Measurements from ENCODE around the gene GAL3ST2.
"Not testable (repeated sequence)": the region's sequence is repeated elsewhere in the genome, so short reads cannot be mapped to it uniquely, and the experiment has no call there.

GAL3ST2 gene

DNA sequence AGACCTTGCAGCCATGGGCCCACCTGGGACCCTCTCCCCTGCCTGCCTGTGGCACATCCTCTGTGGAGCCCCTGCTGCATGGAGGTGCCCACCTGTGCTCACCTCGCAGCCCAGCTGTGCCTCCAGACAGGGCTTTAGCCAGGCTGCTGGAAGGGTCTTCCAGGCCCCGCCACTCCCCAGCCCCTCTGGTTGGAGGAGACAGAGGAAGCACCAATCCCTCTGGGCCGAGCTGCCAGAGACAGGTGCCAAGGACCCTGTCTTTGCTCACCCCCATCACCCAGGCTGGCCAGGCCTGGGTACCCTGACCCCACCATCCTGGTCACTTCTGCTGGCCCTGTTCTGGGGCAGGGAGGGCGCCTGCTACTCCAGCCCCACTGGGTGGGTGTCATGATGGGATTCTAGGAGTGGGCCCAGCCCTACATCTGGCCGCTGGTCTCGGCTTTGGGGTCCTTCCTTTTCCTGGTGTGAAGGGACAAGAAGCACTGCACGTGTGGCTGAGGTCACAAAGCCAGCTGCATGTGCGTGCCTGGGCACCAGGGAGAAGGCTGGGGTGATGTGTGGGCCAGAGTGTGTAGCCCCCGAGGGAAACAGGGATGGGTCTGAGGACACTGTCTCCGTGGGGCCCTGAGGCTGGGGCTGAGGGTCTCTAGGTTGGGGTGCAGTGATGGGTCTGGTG, 23.0 kb downstream of the GAL3ST2 start:
- Histone ChIP-seq H3K36me3 (ENCODE audit: control insufficient read depth, insufficient read depth, low read length) (no peaks in the 10 kb centered on the region), H3K9ac (ENCODE audit: low read depth, low read length) (no peak overlapping the region), H3K4me3 (ENCODE audit: low read depth, low read length) (no peak overlapping the region), H3K9me3 (ENCODE audit: control insufficient read depth, insufficient read depth, low read length) (no peaks in the 10 kb centered on the region), H3K27me3 (ENCODE audit: control insufficient read depth, insufficient read depth, low read length) (peaks cover 15% of the 10 kb centered on the region), H3K4me1 (ENCODE audit: control insufficient read depth, insufficient read depth, low read length) (peaks cover 3% of the 10 kb centered on the region)

DNA sequence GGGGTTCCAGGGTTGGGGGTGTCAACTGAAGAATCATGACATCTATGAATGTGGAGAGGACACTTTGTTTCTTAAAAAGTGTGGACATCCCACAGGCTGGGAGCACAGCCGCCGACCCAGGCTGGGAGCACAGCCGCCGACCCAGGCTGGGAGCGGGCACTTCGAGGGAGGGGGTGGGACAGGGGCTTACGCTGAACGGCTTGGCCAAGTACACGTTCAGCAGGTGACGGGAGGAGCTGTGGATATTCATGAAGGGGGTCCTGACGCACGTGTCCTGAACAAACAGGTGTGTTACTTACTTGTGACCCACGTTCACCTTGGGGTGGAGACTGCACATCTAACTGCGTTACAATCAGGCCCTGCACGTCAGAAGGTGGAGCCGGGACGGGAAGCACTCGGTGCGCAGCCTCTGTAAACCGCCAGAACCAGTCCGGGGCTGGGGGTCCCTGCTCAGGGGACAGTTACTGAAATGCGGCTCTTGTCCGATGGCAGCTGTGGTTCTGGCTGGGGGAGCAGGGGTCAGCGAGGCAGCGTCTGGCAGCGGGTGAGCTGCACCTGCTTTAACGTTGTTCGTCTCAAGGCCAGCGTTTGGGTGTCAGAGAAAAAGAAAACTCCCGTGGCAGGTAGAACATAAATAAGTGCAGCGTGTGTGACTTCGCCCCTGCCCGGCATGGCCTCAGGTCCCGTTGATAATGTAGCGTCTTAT, 23.7 kb downstream of the GAL3ST2 start:
- H3K9ac ChIP-seq (ENCODE audit: low read depth, low read length); H3K36me3 ChIP-seq (ENCODE audit: control insufficient read depth, insufficient read depth, low read length); H3K4me1 ChIP-seq (ENCODE audit: control insufficient read depth, insufficient read depth, low read length); H3K4me3 ChIP-seq (ENCODE audit: low read depth, low read length); H3K9me3 ChIP-seq (ENCODE audit: control insufficient read depth, insufficient read depth, low read length): not testable (repeated sequence)
- peaks cover 17% of the 10 kb centered on the region for H3K27me3 ChIP-seq (ENCODE audit: control insufficient read depth, insufficient read depth, low read length)

DNA sequence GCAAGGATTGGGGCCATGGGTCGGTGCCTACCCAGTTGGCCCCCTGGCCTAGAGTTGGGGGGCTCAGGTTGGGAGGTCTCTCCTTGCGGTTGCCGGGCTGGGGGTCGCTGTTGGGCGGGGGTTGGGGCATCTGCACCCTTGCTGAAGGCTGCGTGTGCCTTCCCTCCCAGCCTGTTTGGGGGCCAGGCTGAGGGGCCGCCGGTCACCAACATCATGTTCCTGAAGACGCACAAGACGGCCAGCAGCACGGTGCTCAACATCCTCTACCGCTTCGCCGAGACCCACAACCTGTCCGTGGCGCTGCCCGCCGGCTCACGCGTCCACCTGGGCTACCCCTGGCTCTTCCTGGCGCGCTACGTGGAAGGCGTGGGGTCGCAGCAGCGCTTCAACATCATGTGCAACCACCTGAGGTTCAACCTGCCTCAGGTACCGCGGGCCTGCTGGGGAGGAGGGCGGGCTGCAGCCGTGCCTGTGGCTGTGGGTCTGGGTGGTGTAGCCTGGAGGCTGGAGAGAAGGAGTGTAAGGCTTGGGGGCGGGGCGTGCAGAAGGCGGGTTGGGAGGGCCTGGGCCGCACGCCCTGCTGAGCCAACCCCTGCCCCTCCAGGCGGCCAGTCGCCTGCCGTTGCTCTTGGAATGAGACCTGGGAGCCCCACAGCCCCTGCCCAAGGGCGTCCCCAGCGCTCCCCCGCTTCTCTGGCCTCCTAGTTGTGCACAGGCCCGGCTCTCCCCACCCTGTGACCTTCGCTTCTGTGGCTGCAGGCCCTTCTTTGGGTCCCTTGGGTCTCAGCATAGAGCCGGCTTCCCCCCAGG, 25.2 kb downstream of the GAL3ST2 start:
- H3K4me3 ChIP-seq (ENCODE audit: low read depth, low read length) = no peak overlapping the region
- no peak overlapping the region for H3K9ac ChIP-seq (ENCODE audit: low read depth, low read length)
- no peaks in the 10 kb centered on the region for H3K9me3 ChIP-seq (ENCODE audit: control insufficient read depth, insufficient read depth, low read length)
- H3K4me1 ChIP-seq (ENCODE audit: control insufficient read depth, insufficient read depth, low read length) = peaks cover 6% of the 10 kb centered on the region
- no peaks in the 10 kb centered on the region for H3K36me3 ChIP-seq (ENCODE audit: control insufficient read depth, insufficient read depth, low read length)
- peaks cover 17% of the 10 kb centered on the region for H3K27me3 ChIP-seq (ENCODE audit: control insufficient read depth, insufficient read depth, low read length)

DNA sequence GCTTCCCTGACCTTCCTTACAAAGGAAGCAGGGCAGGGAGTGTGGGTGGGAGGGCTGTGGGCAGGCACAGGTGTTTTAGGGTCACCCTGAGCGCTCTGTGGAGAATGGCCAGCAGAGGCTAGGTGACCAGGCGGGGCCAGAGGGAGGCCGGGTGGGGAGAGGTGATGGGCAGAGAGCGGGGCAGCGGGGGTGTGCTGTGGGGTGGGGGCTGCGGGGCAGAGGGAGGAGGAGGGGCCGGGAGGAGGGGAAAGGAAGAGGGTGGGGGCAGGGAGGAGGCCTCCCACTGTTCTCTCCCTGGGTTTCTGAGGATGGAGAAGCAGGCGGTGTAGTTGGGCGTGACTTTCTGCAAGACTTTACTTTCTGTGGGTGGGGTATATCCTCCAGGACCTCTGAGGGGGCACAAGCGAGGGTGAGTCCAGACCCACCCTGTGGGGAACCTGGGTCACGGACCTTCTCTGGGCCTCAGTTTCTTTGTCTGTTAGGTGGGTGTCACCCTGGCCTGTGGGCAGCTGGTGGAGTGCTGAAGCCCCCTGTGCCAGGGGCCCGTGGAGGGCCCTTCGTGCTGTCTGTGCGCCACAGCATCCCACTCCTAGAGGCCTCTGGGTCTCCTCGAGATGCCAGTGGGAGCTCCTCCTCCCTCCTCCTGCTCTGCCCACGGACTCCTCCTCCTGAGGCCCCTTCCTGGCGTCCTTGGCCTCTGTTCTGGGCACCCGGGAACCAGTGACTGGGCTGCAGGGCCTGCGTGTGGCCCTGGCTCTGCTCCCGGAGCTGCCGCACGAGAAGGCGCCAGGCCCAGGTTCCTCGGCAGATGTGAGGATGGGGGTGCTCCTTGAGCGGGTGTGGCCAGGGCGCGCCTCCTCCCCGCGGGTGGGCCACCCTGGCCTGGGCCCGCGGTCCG, 26.0 kb downstream of the GAL3ST2 start:
- Histone ChIP-seq H3K9me3 (ENCODE audit: control insufficient read depth, insufficient read depth, low read length) (no peaks in the 10 kb centered on the region), H3K9ac (ENCODE audit: low read depth, low read length) (no peak overlapping the region), H3K4me1 (ENCODE audit: control insufficient read depth, insufficient read depth, low read length) (peaks cover 6% of the 10 kb centered on the region), H3K27me3 (ENCODE audit: control insufficient read depth, insufficient read depth, low read length) (peaks cover 17% of the 10 kb centered on the region), H3K4me3 (ENCODE audit: low read depth, low read length) (no peak overlapping the region), H3K36me3 (ENCODE audit: control insufficient read depth, insufficient read depth, low read length) (no peaks in the 10 kb centered on the region)

DNA sequence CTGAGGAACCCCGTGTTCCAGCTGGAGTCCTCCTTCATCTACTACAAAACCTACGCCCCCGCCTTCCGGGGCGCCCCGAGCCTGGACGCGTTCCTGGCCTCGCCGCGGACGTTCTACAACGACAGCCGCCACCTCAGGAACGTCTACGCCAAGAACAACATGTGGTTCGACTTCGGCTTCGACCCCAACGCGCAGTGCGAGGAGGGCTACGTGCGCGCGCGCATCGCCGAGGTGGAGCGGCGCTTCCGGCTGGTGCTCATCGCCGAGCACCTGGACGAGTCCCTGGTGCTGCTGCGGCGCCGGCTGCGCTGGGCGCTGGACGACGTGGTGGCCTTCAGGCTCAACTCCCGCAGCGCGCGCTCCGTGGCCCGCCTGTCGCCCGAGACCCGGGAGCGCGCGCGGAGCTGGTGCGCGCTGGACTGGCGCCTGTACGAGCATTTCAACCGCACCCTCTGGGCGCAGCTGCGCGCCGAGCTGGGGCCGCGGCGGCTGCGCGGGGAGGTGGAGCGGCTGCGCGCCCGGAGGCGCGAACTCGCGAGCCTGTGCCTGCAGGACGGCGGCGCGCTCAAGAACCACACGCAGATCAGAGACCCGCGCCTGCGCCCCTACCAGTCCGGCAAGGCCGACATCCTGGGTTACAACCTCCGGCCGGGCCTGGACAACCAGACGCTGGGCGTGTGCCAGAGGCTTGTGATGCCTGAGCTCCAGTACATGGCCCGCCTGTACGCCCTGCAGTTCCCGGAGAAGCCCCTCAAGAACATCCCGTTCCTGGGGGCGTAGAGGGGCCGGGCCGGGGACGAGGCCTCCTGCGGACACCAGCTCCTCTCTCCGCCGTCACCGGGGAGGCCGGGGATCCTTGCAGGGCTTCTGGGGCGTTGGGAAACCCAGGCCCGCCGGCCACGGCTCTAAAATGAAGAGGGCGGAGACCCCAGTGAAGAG, 27.0 kb downstream of the GAL3ST2 start:
- Histone ChIP-seq H3K27me3 (ENCODE audit: control insufficient read depth, insufficient read depth, low read length) (peaks cover 17% of the 10 kb centered on the region), H3K4me3 (ENCODE audit: low read depth, low read length) (peak overlapping the region; percentile 26), H3K9ac (ENCODE audit: low read depth, low read length) (peak overlapping the region; percentile 60), H3K9me3 (ENCODE audit: control insufficient read depth, insufficient read depth, low read length) (no peaks in the 10 kb centered on the region), H3K36me3 (ENCODE audit: control insufficient read depth, insufficient read depth, low read length) (no peaks in the 10 kb centered on the region), H3K4me1 (ENCODE audit: control insufficient read depth, insufficient read depth, low read length) (peaks cover 6% of the 10 kb centered on the region)

DNA sequence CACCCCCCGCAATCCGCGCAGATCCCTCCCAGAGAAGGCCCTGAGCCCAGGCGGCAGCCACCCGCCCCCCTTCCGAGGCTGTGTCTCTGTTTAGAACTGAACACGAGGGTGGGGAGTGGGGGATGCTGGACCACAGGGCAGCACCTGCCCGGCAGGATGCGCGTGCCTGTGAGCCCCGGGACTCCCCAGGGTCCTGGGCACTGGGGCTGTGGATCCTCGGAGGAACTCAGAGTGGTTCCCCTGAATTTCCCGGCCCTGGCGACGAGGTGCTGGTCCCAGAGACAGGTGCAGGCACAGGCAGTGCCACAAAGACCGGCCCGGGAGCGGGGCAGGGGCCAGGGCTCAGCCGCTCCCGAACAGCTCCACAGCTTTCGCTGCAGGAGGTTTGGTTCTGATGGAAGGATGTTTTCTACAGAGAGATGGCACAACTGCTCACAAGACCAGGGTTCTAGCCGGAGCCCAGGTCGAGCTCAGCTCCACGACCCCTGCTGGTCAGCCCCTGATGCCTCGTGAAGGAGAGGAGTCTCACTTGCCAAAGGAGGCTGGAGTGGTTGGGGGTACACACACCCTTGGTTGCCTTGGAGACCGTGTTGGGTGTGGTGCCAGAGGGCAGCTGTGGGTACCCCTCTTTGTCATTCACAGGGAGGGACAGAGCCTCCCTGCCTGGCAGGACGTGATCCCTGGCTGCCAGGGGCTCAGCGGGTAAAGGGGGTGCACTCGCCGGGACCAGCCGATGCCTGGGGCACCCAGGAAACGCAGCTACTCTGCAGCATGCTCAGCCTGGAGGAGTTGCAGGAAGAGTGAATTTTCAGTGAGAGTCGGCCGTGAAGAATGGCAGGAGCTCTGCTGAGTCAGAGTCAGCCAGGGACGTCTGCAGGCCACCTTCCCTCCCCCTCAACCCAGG, 28.0 kb downstream of the GAL3ST2 start:
- Histone ChIP-seq H3K27me3 (ENCODE audit: control insufficient read depth, insufficient read depth, low read length) (peaks cover 17% of the 10 kb centered on the region), H3K4me3 (ENCODE audit: low read depth, low read length) (peak overlapping the region; percentile 26), H3K36me3 (ENCODE audit: control insufficient read depth, insufficient read depth, low read length) (no peaks in the 10 kb centered on the region), H3K4me1 (ENCODE audit: control insufficient read depth, insufficient read depth, low read length) (peaks cover 6% of the 10 kb centered on the region), H3K9ac (ENCODE audit: low read depth, low read length) (no peak overlapping the region), H3K9me3 (ENCODE audit: control insufficient read depth, insufficient read depth, low read length) (no peaks in the 10 kb centered on the region)

DNA sequence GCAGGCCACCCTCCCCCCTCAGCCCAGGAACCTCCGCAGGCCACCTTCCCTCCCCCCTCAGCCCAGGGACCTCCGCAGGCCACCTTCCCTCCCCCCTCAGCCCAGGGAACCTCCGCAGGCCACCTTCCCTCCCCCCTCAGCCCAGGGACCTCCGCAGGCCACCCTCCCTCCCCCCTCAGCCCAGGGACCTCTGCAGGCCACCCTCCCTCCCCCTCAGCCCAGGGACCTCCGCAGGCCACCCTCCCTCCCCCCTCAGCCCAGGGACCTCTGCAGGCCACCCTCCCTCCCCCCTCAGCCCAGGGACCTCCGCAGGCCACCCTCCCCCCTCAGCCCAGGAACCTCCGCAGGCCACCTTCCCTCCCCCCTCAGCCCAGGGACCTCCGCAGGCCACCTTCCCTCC, 29.6 kb downstream of the GAL3ST2 start:
- not testable (repeated sequence) for H3K36me3 ChIP-seq (ENCODE audit: control insufficient read depth, insufficient read depth, low read length); H3K9ac ChIP-seq (ENCODE audit: low read depth, low read length); H3K4me1 ChIP-seq (ENCODE audit: control insufficient read depth, insufficient read depth, low read length); H3K4me3 ChIP-seq (ENCODE audit: low read depth, low read length); H3K9me3 ChIP-seq (ENCODE audit: control insufficient read depth, insufficient read depth, low read length)
- H3K27me3 ChIP-seq (ENCODE audit: control insufficient read depth, insufficient read depth, low read length) = peaks cover 17% of the 10 kb centered on the region

DNA sequence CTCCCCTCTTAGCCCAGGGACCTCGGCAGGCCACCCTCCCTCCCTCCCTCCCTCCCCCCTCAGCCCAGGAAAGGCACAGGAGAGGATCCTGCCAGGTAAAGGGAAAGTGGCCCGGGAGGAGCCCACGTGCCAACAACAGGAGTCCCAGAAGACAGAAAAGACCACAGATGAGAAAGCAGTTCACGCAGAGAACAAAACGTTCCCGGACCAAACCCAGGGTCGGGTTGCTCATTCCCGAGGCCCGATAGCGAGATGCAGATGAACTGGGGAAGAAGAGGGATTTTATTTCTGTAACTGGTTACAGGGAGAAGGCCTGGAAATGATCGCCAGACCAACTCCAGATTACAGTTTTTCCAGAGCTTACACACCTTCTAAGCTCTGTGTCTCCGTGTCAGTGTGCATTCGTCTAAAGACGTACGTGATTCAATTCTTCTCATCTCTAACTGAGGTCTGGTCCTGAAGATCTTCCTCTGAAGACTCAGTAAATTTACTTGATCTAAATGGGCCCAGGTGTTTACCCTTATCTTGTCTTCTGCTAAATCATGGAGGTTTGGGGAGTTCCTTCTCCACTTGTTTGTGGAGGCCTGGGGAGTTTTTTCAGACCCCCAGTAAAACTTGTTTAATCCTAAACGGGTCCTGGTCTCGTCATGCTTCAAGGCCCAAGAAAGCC, 31.6 kb downstream of the GAL3ST2 start:
- Histone ChIP-seq H3K36me3 (ENCODE audit: control insufficient read depth, insufficient read depth, low read length) (no peaks in the 10 kb centered on the region), H3K27me3 (ENCODE audit: control insufficient read depth, insufficient read depth, low read length) (peaks cover 16% of the 10 kb centered on the region), H3K4me3 (ENCODE audit: low read depth, low read length) (no peak overlapping the region), H3K9me3 (ENCODE audit: control insufficient read depth, insufficient read depth, low read length) (no peaks in the 10 kb centered on the region), H3K4me1 (ENCODE audit: control insufficient read depth, insufficient read depth, low read length) (peaks cover 6% of the 10 kb centered on the region), H3K9ac (ENCODE audit: low read depth, low read length) (no peak overlapping the region)

DNA sequence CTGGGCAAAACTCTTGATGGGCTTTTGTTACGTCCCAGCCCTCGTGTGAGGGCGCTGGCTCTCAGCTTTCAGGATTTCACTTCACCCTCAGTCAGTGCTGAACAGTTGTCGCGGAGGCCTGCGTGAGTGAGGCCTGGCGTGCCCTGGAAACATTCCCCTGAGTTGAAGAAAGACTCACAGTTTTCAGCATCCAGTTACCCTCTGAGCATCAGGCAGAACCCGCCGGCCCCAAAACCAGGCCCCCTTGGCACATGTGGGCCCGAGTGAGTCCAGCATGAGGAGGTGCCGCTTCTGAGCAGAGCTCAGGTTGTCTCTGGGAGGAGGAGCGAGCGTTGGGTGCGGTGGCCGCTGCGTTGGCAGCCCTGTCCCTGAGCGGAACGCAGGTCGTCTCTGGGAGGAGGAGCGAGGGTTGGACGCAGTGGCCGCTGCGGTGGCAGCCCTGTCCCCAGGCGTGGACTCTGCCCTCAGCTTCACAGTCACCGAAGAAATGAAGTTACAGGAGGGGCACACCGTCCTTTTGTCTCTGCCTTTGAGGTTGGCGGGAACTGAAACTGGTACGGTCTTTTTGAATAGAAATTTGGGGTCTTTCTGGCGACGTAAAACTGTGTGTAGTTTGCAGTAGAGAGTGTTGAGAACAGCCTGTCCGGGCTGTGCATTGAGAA, 32.2 kb downstream of the GAL3ST2 start, which contains the start of gene NEU4:
TSS of gene NEU4 (plus strand) at position 473 of the 662 bp plus-strand sequence. CDS start 5,292 bp downstream, outside the sequence.
- H3K9me3 ChIP-seq (ENCODE audit: control insufficient read depth, insufficient read depth, low read length) = no peaks in the 10 kb centered on the region
- no peak within 1 kb of the TSS for H3K4me3 ChIP-seq (ENCODE audit: low read depth, low read length)
- no peak within 1 kb of the TSS for H3K9ac ChIP-seq (ENCODE audit: low read depth, low read length)
- no peaks in the 10 kb centered on the region for H3K36me3 ChIP-seq (ENCODE audit: control insufficient read depth, insufficient read depth, low read length)
- peaks cover 10% of the 10 kb centered on the region for H3K27me3 ChIP-seq (ENCODE audit: control insufficient read depth, insufficient read depth, low read length)
- H3K4me1 ChIP-seq (ENCODE audit: control insufficient read depth, insufficient read depth, low read length) = peaks cover 6% of the 10 kb centered on the region
